Osteocyte (in vitro differentiated cells): ENCODE results near the gene NAP1L5. TPM values are rescaled to one million over a fixed set of nuclear protein-coding genes. Genes with fewer than 3 reads are reported as not detected.

ENCODE experiments used
- DNase-seq: peaks from one replicate; pipeline ENCODE4 v3.0.0; 2021; ENCODE audit warnings: mixed read lengths; ENCODE audit not compliant: unreplicated experiment; ENCODE audit errors: extremely low spot score
- H3K27ac Mint-ChIP-seq: one replicate; pipeline ENCODE4 v1.8.0; 2021; ENCODE audit warnings: mild to moderate bottlenecking, mixed read lengths; ENCODE audit not compliant: unreplicated experiment
- H3K27me3 Mint-ChIP-seq: one replicate; pipeline ENCODE4 v1.8.0; 2021; ENCODE audit warnings: mixed read lengths; ENCODE audit not compliant: unreplicated experiment
- H3K36me3 Mint-ChIP-seq: one replicate; pipeline ENCODE4 v1.8.0; 2021; ENCODE audit warnings: mixed read lengths; ENCODE audit not compliant: unreplicated experiment
- H3K4me1 Mint-ChIP-seq: one replicate; pipeline ENCODE4 v1.8.0; 2021; ENCODE audit warnings: mixed read lengths; ENCODE audit not compliant: unreplicated experiment
- H3K4me3 Mint-ChIP-seq: one replicate; pipeline ENCODE4 v1.8.0; 2021; ENCODE audit warnings: mild to moderate bottlenecking, moderate library complexity, mixed read lengths; ENCODE audit not compliant: unreplicated experiment
- H3K9me3 Mint-ChIP-seq: one replicate; pipeline ENCODE4 v1.8.0; 2021; ENCODE audit warnings: mixed read lengths; ENCODE audit not compliant: unreplicated experiment
- CTCF ChIP-seq: fragments of 200-600 bp; sonication (generic); IDR thresholded peaks from 2 replicates; pipeline ENCODE4 v1.5.0; 2021; ENCODE audit warnings: antibody characterized with exemption, mild to moderate bottlenecking, moderate library complexity
- total RNA-seq: library from RNA; stranded (reverse); gene quantifications from 2 replicates; pipeline ENCODE4 v1.2.1, GENCODE V29; 2021

Gene NAP1L5
- total RNA-seq, 1 donor from 2014 or later = 5.7 TPM

DNA sequence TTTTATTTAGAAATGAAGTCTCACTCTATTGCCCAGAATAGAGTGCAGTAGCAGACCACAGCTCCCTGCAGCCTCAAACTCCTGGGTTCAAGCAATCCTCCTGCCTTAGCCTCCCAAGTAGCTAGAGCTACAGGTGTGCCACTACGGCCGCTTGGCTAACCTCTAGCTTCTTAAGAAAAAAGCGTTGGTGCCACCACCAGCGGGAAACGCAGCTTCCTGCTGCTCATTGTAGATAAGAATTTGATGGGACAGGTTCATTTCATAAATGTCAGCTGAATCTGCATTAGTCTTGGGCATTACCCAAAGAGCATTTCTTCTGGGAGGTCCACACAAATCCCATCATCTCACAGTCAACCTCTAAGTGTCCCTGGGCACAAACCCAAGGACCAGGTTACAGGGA is 33.2 kb upstream of the NAP1L5 start:
- no peak overlapping the region for H3K4me3 Mint-ChIP-seq
- no peaks in the 10 kb centered on the region for H3K4me1 Mint-ChIP-seq
- no peaks in the 10 kb centered on the region for H3K9me3 Mint-ChIP-seq
- TF ChIP-seq CTCF = no peak
- H3K27ac Mint-ChIP-seq = no peak overlapping the region
- H3K36me3 Mint-ChIP-seq = peaks cover 42% of the 10 kb centered on the region
- no peaks in the 10 kb centered on the region for H3K27me3 Mint-ChIP-seq
- DNase-seq = no peak

GRCh38 chr4:88729146-88729760 is 31.6 kb upstream of the NAP1L5 start:
- no peaks in the 10 kb centered on the region for H3K4me1 Mint-ChIP-seq
- H3K4me3 Mint-ChIP-seq = no peak overlapping the region
- no peak for TF ChIP-seq CTCF
- H3K9me3 Mint-ChIP-seq = no peaks in the 10 kb centered on the region
- H3K27me3 Mint-ChIP-seq = no peaks in the 10 kb centered on the region
- peaks cover 44% of the 10 kb centered on the region for H3K36me3 Mint-ChIP-seq
- no peak overlapping the region for H3K27ac Mint-ChIP-seq
- DNase-seq = no peak

GRCh38 chr4:88728146-88728545 is 30.5 kb upstream of the NAP1L5 start:
- Mint-ChIP-seq H3K4me3 (no peak overlapping the region), H3K36me3 (peaks cover 44% of the 10 kb centered on the region), H3K9me3 (no peaks in the 10 kb centered on the region), H3K27me3 (no peaks in the 10 kb centered on the region), H3K4me1 (peaks cover 1% of the 10 kb centered on the region), H3K27ac (no peak overlapping the region)
- DNase-seq = no peak
- TF ChIP-seq CTCF = no peak

GRCh38 chr4:88725986-88726385 is 28.4 kb upstream of the NAP1L5 start:
- H3K4me1 Mint-ChIP-seq = peaks cover 1% of the 10 kb centered on the region
- no peak for TF ChIP-seq CTCF
- H3K27me3 Mint-ChIP-seq = no peaks in the 10 kb centered on the region
- H3K27ac Mint-ChIP-seq = no peak overlapping the region
- DNase-seq = no peak
- no peak overlapping the region for H3K4me3 Mint-ChIP-seq
- H3K9me3 Mint-ChIP-seq = no peaks in the 10 kb centered on the region
- H3K36me3 Mint-ChIP-seq = peaks cover 42% of the 10 kb centered on the region

GRCh38 chr4:88725143-88725542 is 27.5 kb upstream of the NAP1L5 start:
- no peak overlapping the region for H3K27ac Mint-ChIP-seq
- no peak for DNase-seq

More at GRCh38 chr4:88725143-88725542, 27.5 kb upstream of the NAP1L5 start:
- Mint-ChIP-seq H3K27me3 (no peaks in the 10 kb centered on the region), H3K36me3 (peaks cover 45% of the 10 kb centered on the region), H3K9me3 (no peaks in the 10 kb centered on the region), H3K4me1 (peaks cover 1% of the 10 kb centered on the region), H3K4me3 (no peak overlapping the region)
- no peak for TF ChIP-seq CTCF
